ENCODE results near the gene LINC01488.

Gene LINC01488

GRCh38 chr11:69471729-69472540 is 9.5 kb upstream of the LINC01488 start:
- H3K79me2 ChIP-seq (ENCODE audit: insufficient read depth, low read length): no peaks in the 10 kb centered on the region
- no peak for TF ChIP-seq CTCF (IDR thresholded peaks at IDR 0.05; ENCODE audit: insufficient read depth, low read length, poor library complexity, severe bottlenecking)
- no peak for TF ChIP-seq EZH2phosphoT487 (conservative IDR thresholded peaks at IDR 0.05; ENCODE audit: low read length)
- no peaks in the 10 kb centered on the region for H3K9me3 ChIP-seq (ENCODE audit: insufficient read depth, low read length)
- H3K4me3 ChIP-seq (ENCODE audit: insufficient read depth, low read length, poor library complexity, severe bottlenecking): no peak overlapping the region
- no peak overlapping the region for H3K4me2 ChIP-seq (ENCODE audit: low read depth, low read length, poor library complexity, severe bottlenecking)
- H3K36me3 ChIP-seq (ENCODE audit: low read length): no peaks in the 10 kb centered on the region
- H2AFZ ChIP-seq (ENCODE audit: low read depth, low read length, severe bottlenecking): no peak overlapping the region
- no peak overlapping the region for H3K9ac ChIP-seq (ENCODE audit: low read length)
- no peaks in the 10 kb centered on the region for H4K20me1 ChIP-seq (ENCODE audit: low read depth, low read length)
- H3K9me2 ChIP-seq (replicated peaks; ENCODE audit: insufficient read depth, low read length): no peaks in the 10 kb centered on the region
- H3K27me3 ChIP-seq (ENCODE audit: low read length): no peaks in the 10 kb centered on the region
- H3F3A ChIP-seq (ENCODE audit: insufficient read depth): no peaks in the 10 kb centered on the region
- no peak overlapping the region for H3K27ac ChIP-seq (ENCODE audit: low read depth, low read length)

GRCh38 chr11:69472541-69473275 is 8.8 kb upstream of the LINC01488 start:
- H3K9me2 ChIP-seq (replicated peaks; ENCODE audit: insufficient read depth, low read length): no peaks in the 10 kb centered on the region
- no peak overlapping the region for H3K4me2 ChIP-seq (ENCODE audit: low read depth, low read length, poor library complexity, severe bottlenecking)
- no peak overlapping the region for H3K27ac ChIP-seq (ENCODE audit: low read depth, low read length)
- no peaks in the 10 kb centered on the region for H3K79me2 ChIP-seq (ENCODE audit: insufficient read depth, low read length)
- H4K20me1 ChIP-seq (ENCODE audit: low read depth, low read length): no peaks in the 10 kb centered on the region
- no peak for TF ChIP-seq CTCF (IDR thresholded peaks at IDR 0.05; ENCODE audit: insufficient read depth, low read length, poor library complexity, severe bottlenecking)
- no peak for TF ChIP-seq EZH2phosphoT487 (conservative IDR thresholded peaks at IDR 0.05; ENCODE audit: low read length)
- H3K27me3 ChIP-seq (ENCODE audit: low read length): no peaks in the 10 kb centered on the region
- H3K4me3 ChIP-seq (ENCODE audit: insufficient read depth, low read length, poor library complexity, severe bottlenecking): no peak overlapping the region
- no peak overlapping the region for H3K9ac ChIP-seq (ENCODE audit: low read length)
- no peak overlapping the region for H2AFZ ChIP-seq (ENCODE audit: low read depth, low read length, severe bottlenecking)
- no peaks in the 10 kb centered on the region for H3F3A ChIP-seq (ENCODE audit: insufficient read depth)
- no peaks in the 10 kb centered on the region for H3K36me3 ChIP-seq (ENCODE audit: low read length)
- no peaks in the 10 kb centered on the region for H3K9me3 ChIP-seq (ENCODE audit: insufficient read depth, low read length)

- H3K36me3 ChIP-seq (ENCODE audit: low read length): no peaks in the 10 kb centered on the region
- H3K9me2 ChIP-seq (replicated peaks; ENCODE audit: insufficient read depth, low read length): no peaks in the 10 kb centered on the region
- H3K9ac ChIP-seq (ENCODE audit: low read length): no peak overlapping the region
- no peak overlapping the region for H3K4me2 ChIP-seq (ENCODE audit: low read depth, low read length, poor library complexity, severe bottlenecking)
- H4K20me1 ChIP-seq (ENCODE audit: low read depth, low read length): no peaks in the 10 kb centered on the region
- no peaks in the 10 kb centered on the region for H3K9me3 ChIP-seq (ENCODE audit: insufficient read depth, low read length)
- H3K27ac ChIP-seq (ENCODE audit: low read depth, low read length): no peak overlapping the region
- TF ChIP-seq CTCF (IDR thresholded peaks at IDR 0.05; ENCODE audit: insufficient read depth, low read length, poor library complexity, severe bottlenecking) (no peak), EZH2phosphoT487 (conservative IDR thresholded peaks at IDR 0.05; ENCODE audit: low read length) (no peak)
- no peaks in the 10 kb centered on the region for H3K79me2 ChIP-seq (ENCODE audit: insufficient read depth, low read length)
- H3K4me3 ChIP-seq (ENCODE audit: insufficient read depth, low read length, poor library complexity, severe bottlenecking): no peak overlapping the region
- H2AFZ ChIP-seq (ENCODE audit: low read depth, low read length, severe bottlenecking): no peak overlapping the region
- no peaks in the 10 kb centered on the region for H3K27me3 ChIP-seq (ENCODE audit: low read length)
- H3F3A ChIP-seq (ENCODE audit: insufficient read depth): no peaks in the 10 kb centered on the region
Measured at GRCh38 chr11:69473276-69473845, 8.1 kb upstream of the LINC01488 start.

Data from SU-DHL-6 (cell line).